H9 (cell line): ENCODE data around the gene AGBL3. TPM values are rescaled to one million over a fixed set of nuclear protein-coding genes. Genes with fewer than 3 reads are reported as not detected.

Experiments
- DNase-seq: peaks from one replicate; pipeline ENCODE4 v3.0.0-alpha.2; 2017
- H2AFZ ChIP-seq: one replicate; pipeline ENCODE4 v1.6.1; 2013; ENCODE audit warnings: mild to moderate bottlenecking, low read length, control low read depth, moderate library complexity
- H2AK5ac ChIP-seq: 2 replicates; pipeline ENCODE4 v1.6.1; 2013; ENCODE audit warnings: low read length, control low read depth, mixed read lengths; ENCODE audit not compliant: insufficient read length
- H2BK120ac ChIP-seq: one replicate; pipeline ENCODE4 v1.6.1; 2013; ENCODE audit warnings: low read depth, mild to moderate bottlenecking, low read length, control low read depth, inconsistent platforms; ENCODE audit not compliant: poor library complexity, severe bottlenecking
- H2BK12ac ChIP-seq: 2 replicates; pipeline ENCODE4 v1.6.1; 2013; ENCODE audit warnings: low read length, control low read depth, mixed read lengths, low read depth; ENCODE audit not compliant: insufficient read length
- H2BK15ac ChIP-seq: 2 replicates; pipeline ENCODE4 v1.6.1; 2013; ENCODE audit warnings: low read depth, low read length, control low read depth
- H2BK20ac ChIP-seq: one replicate; pipeline ENCODE4 v1.6.1; 2013; ENCODE audit warnings: low read depth, mild to moderate bottlenecking, low read length, control low read depth, inconsistent platforms; ENCODE audit not compliant: poor library complexity, severe bottlenecking
- H2BK5ac ChIP-seq: 2 replicates; pipeline ENCODE4 v1.6.1; 2013; ENCODE audit warnings: low read length, control low read depth, mixed read lengths; ENCODE audit not compliant: insufficient read length
- H3K14ac ChIP-seq: 2 replicates; pipeline ENCODE4 v1.6.1; 2013; ENCODE audit warnings: low read length, control low read depth; ENCODE audit not compliant: insufficient read depth
- H3K18ac ChIP-seq: 2 replicates; pipeline ENCODE4 v1.6.1; 2013; ENCODE audit warnings: low read depth, mild to moderate bottlenecking, mixed read lengths, low read length, control low read depth; ENCODE audit not compliant: insufficient read length
- H3K23ac ChIP-seq: 2 replicates; pipeline ENCODE4 v1.6.1; 2013; ENCODE audit warnings: low read length, control low read depth, mixed read lengths, low read depth; ENCODE audit not compliant: insufficient read length
- H3K23me2 ChIP-seq: 2 replicates; pipeline ENCODE4 v1.6.1; 2013; ENCODE audit warnings: low read depth, mild to moderate bottlenecking, mixed read lengths, low read length, control low read depth; ENCODE audit not compliant: insufficient read length, poor library complexity, severe bottlenecking
- H3K27ac ChIP-seq: 2 replicates; pipeline ENCODE4 v1.5.1; 2013; ENCODE audit warnings: low read length, control low read depth, mixed read lengths, low read depth; ENCODE audit not compliant: insufficient read length
- H3K27me3 ChIP-seq: 2 replicates; pipeline ENCODE4 v1.6.1; 2013; ENCODE audit warnings: low read length, control low read depth, inconsistent platforms; ENCODE audit not compliant: insufficient read depth
- H3K4ac ChIP-seq: 2 replicates; pipeline ENCODE4 v1.6.1; 2013; ENCODE audit warnings: low read depth, mild to moderate bottlenecking, control low read depth, inconsistent platforms, low read length, moderate library complexity
- H3K4me1 ChIP-seq: 2 replicates; pipeline ENCODE4 v1.6.1; 2013; ENCODE audit warnings: low read length, control low read depth, inconsistent platforms; ENCODE audit not compliant: insufficient read depth
- H3K4me2 ChIP-seq: 2 replicates; pipeline ENCODE4 v1.6.1; 2013; ENCODE audit warnings: low read length, control low read depth, mixed read lengths; ENCODE audit not compliant: insufficient read length, insufficient read depth
- H3K56ac ChIP-seq: 2 replicates; pipeline ENCODE4 v1.6.1; 2013; ENCODE audit warnings: low read depth, mild to moderate bottlenecking, mixed read lengths, low read length, control low read depth; ENCODE audit not compliant: insufficient read length
- H3K79me1 ChIP-seq: 2 replicates; pipeline ENCODE4 v1.6.1; 2013; ENCODE audit warnings: low read depth, mild to moderate bottlenecking, moderate library complexity, low read length, control low read depth, inconsistent platforms; ENCODE audit not compliant: insufficient read depth, poor library complexity, severe bottlenecking
- H3K79me2 ChIP-seq: 2 replicates; pipeline ENCODE4 v1.6.1; 2013; ENCODE audit warnings: low read length, control low read depth, inconsistent platforms; ENCODE audit not compliant: insufficient read depth
- H3K9ac ChIP-seq: 2 replicates; pipeline ENCODE4 v1.6.1; 2013; ENCODE audit warnings: low read length, control low read depth, mixed read lengths; ENCODE audit not compliant: insufficient read length; ENCODE audit errors: extremely low read depth
- H3K9me3 ChIP-seq: one replicate; pipeline ENCODE4 v1.6.1; 2013; ENCODE audit warnings: low read depth, low read length, inconsistent platforms; ENCODE audit not compliant: control insufficient read depth
- H3T11ph ChIP-seq: one replicate; pipeline ENCODE4 v1.6.1; 2013; ENCODE audit warnings: mild to moderate bottlenecking, low read length, control low read depth, inconsistent platforms
- H4K20me1 ChIP-seq: one replicate; pipeline ENCODE4 v1.6.1; 2013; ENCODE audit not compliant: control insufficient read depth, insufficient read length, insufficient read depth
- H4K5ac ChIP-seq: 2 replicates; pipeline ENCODE4 v1.6.1; 2013; ENCODE audit warnings: low read depth, mild to moderate bottlenecking, mixed read lengths, low read length, control low read depth; ENCODE audit not compliant: insufficient read length
- H4K8ac ChIP-seq: replicated peaks from 2 replicates; pipeline ENCODE4 v1.6.1; 2013; ENCODE audit warnings: low read length, control low read depth, mixed read lengths, low read depth; ENCODE audit not compliant: insufficient read length
- H4K91ac ChIP-seq: 2 replicates; pipeline ENCODE4 v1.6.1; 2013; ENCODE audit warnings: low read depth, mild to moderate bottlenecking, moderate library complexity, mixed read lengths, low read length, control low read depth; ENCODE audit not compliant: insufficient read length
- H3K27ac Mint-ChIP-seq, 3 experiments: 2 replicates in 2 of 3; 3 replicates in 1 of 3; pipeline ENCODE4 v1.8.0; 2020 to 2021; ENCODE audit warnings: mixed read lengths in 3 of 3, mild to moderate bottlenecking in 1 of 3, moderate library complexity in 1 of 3
- H3K27me3 Mint-ChIP-seq: 2 replicates; pipeline ENCODE4 v1.8.0; 2021; ENCODE audit warnings: low read depth, mild to moderate bottlenecking, moderate library complexity, mixed read lengths
- H3K36me3 Mint-ChIP-seq, 3 experiments: 2 replicates in 2 of 3; 3 replicates in 1 of 3; pipeline ENCODE4 v1.8.0; 2020 to 2021; ENCODE audit warnings: low read depth in 3 of 3, mixed read lengths in 3 of 3; ENCODE audit not compliant: insufficient read depth in 1 of 3
- H3K4me1 Mint-ChIP-seq, 2 experiments: 2 replicates each; pipeline ENCODE4 v1.8.0; 2020; ENCODE audit warnings: mixed read lengths in 2 of 2
- H3K4me3 Mint-ChIP-seq, 2 experiments: 2 replicates in 1 of 2; 3 replicates in 1 of 2; pipeline ENCODE4 v1.8.0; 2020 to 2021; ENCODE audit warnings: mild to moderate bottlenecking in 2 of 2, mixed read lengths in 2 of 2, moderate library complexity in 1 of 2
- H3K9me3 Mint-ChIP-seq, 2 experiments: 2 replicates in 1 of 2; 3 replicates in 1 of 2; pipeline ENCODE4 v1.8.0; 2020; ENCODE audit warnings: mild to moderate bottlenecking in 2 of 2, mixed read lengths in 2 of 2, moderate library complexity in 1 of 2
- CTCF ChIP-seq: fragments of 200-600 bp; sonication (generic); conservative IDR thresholded peaks from 3 replicates; pipeline ENCODE4 v1.8.0; 2021; ENCODE audit warnings: antibody characterized with exemption, mild to moderate bottlenecking
- WGBS: extraction: QIAGEN DNeasy Blood & Tissue Kit; methylation state at CpG from one replicate; pipeline ENCODE4 v1.1.7; 2013; ENCODE audit warnings: missing lambda C conversion rate, low lambda C conversion rate, mixed read lengths; ENCODE audit not compliant: insufficient read length; ENCODE audit errors: extremely low coverage; 5-methylcytosine and 5-hydroxymethylcytosine counted together
- total RNA-seq: library from RNA; stranded (reverse); gene quantifications from 2 replicates; pipeline ENCODE4 v1.2.1, GENCODE V29; 2021

The AGBL3 gene
- total RNA-seq, 1 experiment from 2014 or later: 2.4 TPM

GRCh38 chr7:135091717-135092116 is 105.4 kb downstream of the AGBL3 start:
- no peak for TF ChIP-seq CTCF
- no peak for DNase-seq
- H3T11ph ChIP-seq: no peak overlapping the region
- H3K79me2 ChIP-seq: no peaks in the 10 kb centered on the region
- H3K9me3 ChIP-seq: no peaks in the 10 kb centered on the region
- H3K36me3 Mint-ChIP-seq: peaks cover 1 to 9% (median 3%) of the 10 kb centered on the region in 3 experiments; a peak in 5 of 7 replicates
- no peak overlapping the region for H4K8ac ChIP-seq
- no peak overlapping the region for H2BK5ac ChIP-seq
- no peak overlapping the region for H2BK12ac ChIP-seq
- H3K4me3 Mint-ChIP-seq: no peak overlapping the region
- no peaks in the 10 kb centered on the region for H3K27me3 ChIP-seq
- no peak overlapping the region for H3K9ac ChIP-seq
- H3K23me2 ChIP-seq: no peaks in the 10 kb centered on the region
- H3K4me1 Mint-ChIP-seq: no peaks in the 10 kb centered on the region
- no peak overlapping the region for H3K27ac Mint-ChIP-seq
- peaks cover 11 to 19% of the 10 kb centered on the region in 2 experiments for H3K9me3 Mint-ChIP-seq
- no peak overlapping the region for H2BK20ac ChIP-seq
- H3K14ac ChIP-seq: no peak overlapping the region
- H4K5ac ChIP-seq: no peak overlapping the region
- no peak overlapping the region for H3K27ac ChIP-seq
- H4K91ac ChIP-seq: no peak overlapping the region
- H2BK15ac ChIP-seq: no peak overlapping the region
- no peaks in the 10 kb centered on the region for H3K79me1 ChIP-seq
- no peak overlapping the region for H2AK5ac ChIP-seq
- no peaks in the 10 kb centered on the region for H3K4me1 ChIP-seq
- no peak overlapping the region for H3K4me2 ChIP-seq
- WGBS: no CpG with 5 or more reads among the region's 1 CpG
- H2AFZ ChIP-seq: no peak overlapping the region
- no peaks in the 10 kb centered on the region for H3K27me3 Mint-ChIP-seq
- H3K23ac ChIP-seq: no peak overlapping the region
- H2BK120ac ChIP-seq: no peak overlapping the region
- no peak overlapping the region for H3K18ac ChIP-seq
- no peaks in the 10 kb centered on the region for H4K20me1 ChIP-seq
- no peak overlapping the region for H3K56ac ChIP-seq
- H3K4ac ChIP-seq: no peak overlapping the region
